GM06990 (cell line): ENCODE measurements around the gene LRRC9.

Source experiments
- DNase-seq: peaks from one replicate; pipeline ENCODE4 v3.0.0-alpha.2; 2011; ENCODE audit not compliant: insufficient read length; ENCODE audit errors: extremely low read depth
- H3K27me3 ChIP-seq: replicated peaks from 2 replicates; pipeline ENCODE4 v1.6.0; 2011; ENCODE audit warnings: low read length; ENCODE audit not compliant: control insufficient read depth, insufficient read depth
- H3K36me3 ChIP-seq: 2 replicates; pipeline ENCODE4 v1.5.1; 2011; ENCODE audit warnings: low read length; ENCODE audit not compliant: control insufficient read depth, insufficient read depth
- H3K4me3 ChIP-seq: replicated peaks from 2 replicates; pipeline ENCODE4 v1.5.1; 2011; ENCODE audit warnings: low read depth, mild to moderate bottlenecking, control low read depth, low read length
- TF ChIP-seq, protein P1 (sequence below): IDR thresholded peaks from 2 replicates; pipeline ENCODE4 v1.5.1; 2011; ENCODE audit warnings: low read length, control low read depth, mild to moderate bottlenecking, inconsistent platforms; ENCODE audit not compliant: insufficient read depth, poor library complexity, severe bottlenecking

Gene LRRC9

DNA sequence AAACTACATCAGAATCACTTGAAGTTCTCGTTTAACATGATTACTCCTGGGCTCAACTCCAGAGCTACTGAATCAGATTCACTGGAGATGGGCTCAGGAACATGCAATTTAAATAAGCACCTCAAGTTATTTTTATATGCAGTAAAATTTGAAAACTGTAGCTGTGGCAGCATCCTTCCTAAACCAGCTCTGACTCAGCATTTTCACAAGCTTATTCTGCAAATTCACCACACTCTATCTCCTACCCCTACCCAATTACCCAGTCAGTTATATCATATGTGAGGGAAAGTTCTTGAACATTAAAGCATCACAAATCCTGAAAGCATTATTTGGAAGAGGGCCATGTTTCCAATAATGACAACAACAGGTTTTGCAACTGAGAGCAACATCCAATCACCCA is 24.2 kb upstream of the LRRC9 start:
- H3K36me3 ChIP-seq: no peaks in the 10 kb centered on the region
- H3K27me3 ChIP-seq: no peaks in the 10 kb centered on the region
- DNase-seq: no peak
- H3K4me3 ChIP-seq: no peak overlapping the region
- TF ChIP-seq, protein P1, sequence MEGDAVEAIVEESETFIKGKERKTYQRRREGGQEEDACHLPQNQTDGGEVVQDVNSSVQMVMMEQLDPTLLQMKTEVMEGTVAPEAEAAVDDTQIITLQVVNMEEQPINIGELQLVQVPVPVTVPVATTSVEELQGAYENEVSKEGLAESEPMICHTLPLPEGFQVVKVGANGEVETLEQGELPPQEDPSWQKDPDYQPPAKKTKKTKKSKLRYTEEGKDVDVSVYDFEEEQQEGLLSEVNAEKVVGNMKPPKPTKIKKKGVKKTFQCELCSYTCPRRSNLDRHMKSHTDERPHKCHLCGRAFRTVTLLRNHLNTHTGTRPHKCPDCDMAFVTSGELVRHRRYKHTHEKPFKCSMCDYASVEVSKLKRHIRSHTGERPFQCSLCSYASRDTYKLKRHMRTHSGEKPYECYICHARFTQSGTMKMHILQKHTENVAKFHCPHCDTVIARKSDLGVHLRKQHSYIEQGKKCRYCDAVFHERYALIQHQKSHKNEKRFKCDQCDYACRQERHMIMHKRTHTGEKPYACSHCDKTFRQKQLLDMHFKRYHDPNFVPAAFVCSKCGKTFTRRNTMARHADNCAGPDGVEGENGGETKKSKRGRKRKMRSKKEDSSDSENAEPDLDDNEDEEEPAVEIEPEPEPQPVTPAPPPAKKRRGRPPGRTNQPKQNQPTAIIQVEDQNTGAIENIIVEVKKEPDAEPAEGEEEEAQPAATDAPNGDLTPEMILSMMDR: no peak

DNA sequence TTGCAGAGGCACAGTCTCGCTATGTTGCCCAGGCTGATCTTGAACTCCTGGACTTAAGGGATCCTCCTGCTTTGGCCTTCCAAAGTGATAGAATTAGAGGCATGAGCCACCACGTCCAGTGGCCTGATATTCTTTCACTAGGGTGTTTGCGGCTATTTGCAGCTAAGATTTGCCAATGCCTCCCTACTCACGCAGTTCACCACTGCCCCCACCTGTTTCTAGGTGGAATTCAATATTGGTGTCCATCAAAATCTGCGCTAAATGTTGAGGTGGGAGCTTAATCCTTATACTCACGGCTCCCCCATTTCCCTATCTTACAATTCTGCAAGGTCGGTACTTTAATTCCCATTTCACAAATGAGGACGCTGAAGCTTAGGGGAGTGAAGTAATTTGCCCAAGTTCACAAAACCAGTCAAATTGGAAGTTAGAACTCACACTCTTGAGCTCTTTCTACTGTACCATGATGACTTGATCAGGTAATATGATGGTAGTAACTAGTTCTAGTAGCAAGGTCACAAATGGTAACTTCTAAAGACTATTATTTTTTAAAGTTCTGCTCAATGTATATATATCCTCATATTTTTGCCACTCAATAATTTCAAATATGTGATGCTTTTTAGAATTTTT is 22.1 kb upstream of the LRRC9 start:
- no peaks in the 10 kb centered on the region for H3K27me3 ChIP-seq
- TF ChIP-seq, protein P1: peak; percentile 59
- no peak overlapping the region for H3K4me3 ChIP-seq
- no peaks in the 10 kb centered on the region for H3K36me3 ChIP-seq
- DNase-seq: no peak

DNA sequence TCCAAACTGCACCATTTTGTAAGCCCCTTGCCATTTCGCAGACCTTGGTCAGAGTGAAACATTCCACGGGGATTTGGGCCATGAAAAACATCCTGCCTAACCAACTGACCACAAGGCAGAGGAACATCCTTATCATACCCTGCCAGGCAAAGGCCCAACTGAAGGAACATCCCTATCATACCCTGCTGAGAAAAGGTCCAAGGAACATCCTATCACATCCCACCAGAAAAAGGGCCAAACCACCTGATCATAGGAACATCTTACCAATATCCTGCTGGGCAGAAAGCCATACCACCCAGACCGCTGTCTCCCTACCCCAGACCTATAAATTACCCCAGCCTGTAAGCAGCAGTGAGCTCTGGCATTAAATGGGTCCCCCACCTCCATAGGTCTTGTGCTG is 19.4 kb upstream of the LRRC9 start:
- DNase-seq: no peak
- H3K27me3 ChIP-seq: no peaks in the 10 kb centered on the region
- no peak overlapping the region for H3K4me3 ChIP-seq
- TF ChIP-seq, protein P1: no peak
- H3K36me3 ChIP-seq: no peaks in the 10 kb centered on the region

DNA sequence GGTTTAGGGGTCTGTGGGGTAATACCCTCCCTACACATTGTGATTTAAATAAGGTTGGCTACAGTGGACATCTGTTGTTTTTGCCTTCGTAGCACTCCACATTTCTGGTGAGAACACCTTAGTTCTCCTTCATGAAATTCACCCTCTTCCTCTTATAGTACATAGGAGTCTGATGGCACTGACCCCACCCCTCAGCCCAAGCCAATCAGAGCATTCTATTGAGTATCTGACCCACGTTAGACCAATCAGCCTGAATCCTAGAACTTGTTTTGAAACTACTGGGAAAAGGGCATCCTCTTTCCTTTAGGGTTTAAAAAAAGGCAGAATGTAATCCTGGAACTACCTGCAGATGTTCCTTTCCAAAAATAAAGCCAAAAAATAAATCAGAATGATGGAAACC is 15.8 kb upstream of the LRRC9 start:
- TF ChIP-seq, protein P1: no peak
- DNase-seq: no peak
- no peak overlapping the region for H3K4me3 ChIP-seq
- no peaks in the 10 kb centered on the region for H3K27me3 ChIP-seq
- H3K36me3 ChIP-seq: no peaks in the 10 kb centered on the region

DNA sequence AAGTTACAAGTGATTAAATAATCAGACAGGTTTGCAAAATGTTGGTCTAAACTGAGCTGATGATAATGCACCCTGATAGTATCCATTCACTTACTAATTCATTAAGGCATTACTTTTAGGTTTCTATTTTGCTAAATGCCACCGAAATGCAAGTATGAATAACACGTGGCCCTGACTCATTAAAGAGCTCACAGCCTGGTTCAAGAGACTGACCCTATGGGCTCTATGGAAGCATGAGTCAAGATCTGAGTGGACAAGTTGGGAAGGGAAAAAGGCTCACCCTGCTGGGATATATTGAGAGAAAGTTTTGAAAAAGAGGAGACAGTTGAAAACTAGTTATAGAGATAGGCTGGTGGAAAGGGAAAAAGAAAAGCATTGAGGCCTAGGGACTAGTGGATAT is 14.8 kb upstream of the LRRC9 start:
- no peak for DNase-seq

More for the DNA sequence above, 14.8 kb upstream of the LRRC9 start:
- Histone ChIP-seq H3K4me3 (no peak overlapping the region), H3K27me3 (no peaks in the 10 kb centered on the region), H3K36me3 (no peaks in the 10 kb centered on the region)
- TF ChIP-seq, protein P1: no peak
